ENCODE results near the gene RGL4. TPM values are rescaled to one million over a fixed set of nuclear protein-coding genes. Genes with fewer than 3 reads are reported as not detected.

The RGL4 gene
- total and polyA plus RNA-seq, 2 experiments from 2014 or later: 0.16 TPM; not detected in 1

DNA sequence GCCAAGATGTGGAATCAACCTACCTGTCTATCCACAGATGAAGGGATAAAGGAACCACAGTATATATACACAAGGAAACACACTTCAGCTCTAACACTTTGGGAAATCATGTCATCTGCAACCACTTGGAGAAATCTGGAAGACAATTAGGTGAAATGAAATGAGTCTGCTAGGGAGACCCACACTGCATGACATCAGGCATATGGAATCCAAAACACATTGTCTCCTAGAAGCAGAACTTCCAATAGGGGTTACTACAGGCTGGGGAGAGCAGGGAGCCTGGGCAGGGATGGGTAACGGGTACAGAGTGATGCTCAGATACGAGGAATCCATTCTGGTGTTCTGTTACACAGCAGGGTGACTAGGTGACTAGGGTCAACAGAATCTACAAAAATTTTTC is 18.3 kb downstream of the RGL4 start:
- no peaks in the 10 kb centered on the region for H3K27me3 Mint-ChIP-seq (ENCODE audit: insufficient read depth, low read depth, poor library complexity)
- no peaks in the 10 kb centered on the region for H3K9me3 Mint-ChIP-seq
- ATAC-seq (no peak), DNase-seq (ENCODE audit: low spot score) (no peak)
- Histone ChIP-seq H3F3A (replicated peaks; ENCODE audit: low read depth) (peaks cover 4% of the 10 kb centered on the region; the same call in 1 of the 2 replicates), H3K36me3 (ENCODE audit: insufficient read depth) (peaks cover 62% of the 10 kb centered on the region), H3K9me2 (ENCODE audit: insufficient read depth) (no peaks in the 10 kb centered on the region), H3K79me2 (replicated peaks; ENCODE audit: insufficient read depth) (peaks cover 12% of the 10 kb centered on the region), H3K27ac (ENCODE audit: low read depth) (no peak overlapping the region), H4K20me1 (replicated peaks; ENCODE audit: insufficient read depth) (peaks cover 31% of the 10 kb centered on the region), H2AFZ (no peak overlapping the region), H3K4me2 (no peak overlapping the region), H3K4me1 (ENCODE audit: insufficient read depth) (no peaks in the 10 kb centered on the region), H3K27me3 (ENCODE audit: insufficient read depth) (no peaks in the 10 kb centered on the region), H3K4me3 (no peak overlapping the region)
- TF ChIP-seq, protein P1, sequence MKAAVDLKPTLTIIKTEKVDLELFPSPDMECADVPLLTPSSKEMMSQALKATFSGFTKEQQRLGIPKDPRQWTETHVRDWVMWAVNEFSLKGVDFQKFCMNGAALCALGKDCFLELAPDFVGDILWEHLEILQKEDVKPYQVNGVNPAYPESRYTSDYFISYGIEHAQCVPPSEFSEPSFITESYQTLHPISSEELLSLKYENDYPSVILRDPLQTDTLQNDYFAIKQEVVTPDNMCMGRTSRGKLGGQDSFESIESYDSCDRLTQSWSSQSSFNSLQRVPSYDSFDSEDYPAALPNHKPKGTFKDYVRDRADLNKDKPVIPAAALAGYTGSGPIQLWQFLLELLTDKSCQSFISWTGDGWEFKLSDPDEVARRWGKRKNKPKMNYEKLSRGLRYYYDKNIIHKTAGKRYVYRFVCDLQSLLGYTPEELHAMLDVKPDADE (IDR thresholded peaks at IDR 0.05): no peak
- TF ChIP-seq EZH2phosphoT487 (IDR thresholded peaks at IDR 0.05; ENCODE audit: unreplicated experiment) (no peak), NANOG (IDR thresholded peaks at IDR 0.05; ENCODE audit: borderline replicate concordance) (no peak), EZH2 (IDR thresholded peaks at IDR 0.05; ENCODE audit: low read depth, unreplicated experiment) (no peak), ZNF331 (CRISPR knock-in tag; IDR thresholded peaks at IDR 0.05; ENCODE audit: low read depth) (no peak), ZNF114 (CRISPR knock-in tag; IDR thresholded peaks at IDR 0.05) (no peak), CREB1 (CRISPR knock-in tag; IDR thresholded peaks at IDR 0.05; ENCODE audit: low read depth) (no peak), STAT1 (IDR thresholded peaks at IDR 0.05; ENCODE audit: unreplicated experiment) (no peak), POLR2AphosphoS5 (IDR thresholded peaks at IDR 0.05; ENCODE audit: low read depth) (no peak), JUNB (IDR thresholded peaks at IDR 0.05; ENCODE audit: unreplicated experiment) (no peak)
- TF ChIP-seq, protein P2, sequence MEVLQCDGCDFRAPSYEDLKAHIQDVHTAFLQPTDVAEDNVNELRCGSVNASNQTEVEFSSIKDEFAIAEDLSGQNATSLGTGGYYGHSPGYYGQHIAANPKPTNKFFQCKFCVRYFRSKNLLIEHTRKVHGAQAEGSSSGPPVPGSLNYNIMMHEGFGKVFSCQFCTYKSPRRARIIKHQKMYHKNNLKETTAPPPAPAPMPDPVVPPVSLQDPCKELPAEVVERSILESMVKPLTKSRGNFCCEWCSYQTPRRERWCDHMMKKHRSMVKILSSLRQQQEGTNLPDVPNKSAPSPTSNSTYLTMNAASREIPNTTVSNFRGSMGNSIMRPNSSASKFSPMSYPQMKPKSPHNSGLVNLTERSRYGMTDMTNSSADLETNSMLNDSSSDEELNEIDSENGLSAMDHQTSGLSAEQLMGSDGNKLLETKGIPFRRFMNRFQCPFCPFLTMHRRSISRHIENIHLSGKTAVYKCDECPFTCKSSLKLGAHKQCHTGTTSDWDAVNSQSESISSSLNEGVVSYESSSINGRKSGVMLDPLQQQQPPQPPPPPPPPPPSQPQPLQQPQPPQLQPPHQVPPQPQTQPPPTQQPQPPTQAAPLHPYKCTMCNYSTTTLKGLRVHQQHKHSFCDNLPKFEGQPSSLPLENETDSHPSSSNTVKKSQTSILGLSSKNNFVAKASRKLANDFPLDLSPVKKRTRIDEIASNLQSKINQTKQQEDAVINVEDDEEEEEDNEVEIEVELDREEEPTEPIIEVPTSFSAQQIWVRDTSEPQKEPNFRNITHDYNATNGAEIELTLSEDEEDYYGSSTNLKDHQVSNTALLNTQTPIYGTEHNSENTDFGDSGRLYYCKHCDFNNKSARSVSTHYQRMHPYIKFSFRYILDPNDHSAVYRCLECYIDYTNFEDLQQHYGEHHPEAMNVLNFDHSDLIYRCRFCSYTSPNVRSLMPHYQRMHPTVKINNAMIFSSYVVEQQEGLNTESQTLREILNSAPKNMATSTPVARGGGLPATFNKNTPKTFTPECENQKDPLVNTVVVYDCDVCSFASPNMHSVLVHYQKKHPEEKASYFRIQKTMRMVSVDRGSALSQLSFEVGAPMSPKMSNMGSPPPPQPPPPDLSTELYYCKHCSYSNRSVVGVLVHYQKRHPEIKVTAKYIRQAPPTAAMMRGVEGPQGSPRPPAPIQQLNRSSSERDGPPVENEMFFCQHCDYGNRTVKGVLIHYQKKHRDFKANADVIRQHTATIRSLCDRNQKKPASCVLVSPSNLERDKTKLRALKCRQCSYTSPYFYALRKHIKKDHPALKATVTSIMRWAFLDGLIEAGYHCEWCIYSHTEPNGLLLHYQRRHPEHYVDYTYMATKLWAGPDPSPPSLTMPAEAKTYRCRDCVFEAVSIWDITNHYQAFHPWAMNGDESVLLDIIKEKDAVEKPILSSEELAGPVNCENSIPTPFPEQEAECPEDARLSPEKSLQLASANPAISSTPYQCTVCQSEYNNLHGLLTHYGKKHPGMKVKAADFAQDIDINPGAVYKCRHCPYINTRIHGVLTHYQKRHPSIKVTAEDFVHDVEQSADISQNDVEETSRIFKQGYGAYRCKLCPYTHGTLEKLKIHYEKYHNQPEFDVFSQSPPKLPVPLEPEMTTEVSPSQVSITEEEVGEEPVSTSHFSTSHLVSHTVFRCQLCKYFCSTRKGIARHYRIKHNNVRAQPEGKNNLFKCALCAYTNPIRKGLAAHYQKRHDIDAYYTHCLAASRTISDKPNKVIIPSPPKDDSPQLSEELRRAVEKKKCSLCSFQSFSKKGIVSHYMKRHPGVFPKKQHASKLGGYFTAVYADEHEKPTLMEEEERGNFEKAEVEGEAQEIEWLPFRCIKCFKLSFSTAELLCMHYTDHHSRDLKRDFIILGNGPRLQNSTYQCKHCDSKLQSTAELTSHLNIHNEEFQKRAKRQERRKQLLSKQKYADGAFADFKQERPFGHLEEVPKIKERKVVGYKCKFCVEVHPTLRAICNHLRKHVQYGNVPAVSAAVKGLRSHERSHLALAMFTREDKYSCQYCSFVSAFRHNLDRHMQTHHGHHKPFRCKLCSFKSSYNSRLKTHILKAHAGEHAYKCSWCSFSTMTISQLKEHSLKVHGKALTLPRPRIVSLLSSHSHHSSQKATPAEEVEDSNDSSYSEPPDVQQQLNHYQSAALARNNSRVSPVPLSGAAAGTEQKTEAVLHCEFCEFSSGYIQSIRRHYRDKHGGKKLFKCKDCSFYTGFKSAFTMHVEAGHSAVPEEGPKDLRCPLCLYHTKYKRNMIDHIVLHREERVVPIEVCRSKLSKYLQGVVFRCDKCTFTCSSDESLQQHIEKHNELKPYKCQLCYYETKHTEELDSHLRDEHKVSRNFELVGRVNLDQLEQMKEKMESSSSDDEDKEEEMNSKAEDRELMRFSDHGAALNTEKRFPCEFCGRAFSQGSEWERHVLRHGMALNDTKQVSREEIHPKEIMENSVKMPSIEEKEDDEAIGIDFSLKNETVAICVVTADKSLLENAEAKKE (CRISPR knock-in tag; IDR thresholded peaks at IDR 0.05): no peak
- TF ChIP-seq, protein P3, sequence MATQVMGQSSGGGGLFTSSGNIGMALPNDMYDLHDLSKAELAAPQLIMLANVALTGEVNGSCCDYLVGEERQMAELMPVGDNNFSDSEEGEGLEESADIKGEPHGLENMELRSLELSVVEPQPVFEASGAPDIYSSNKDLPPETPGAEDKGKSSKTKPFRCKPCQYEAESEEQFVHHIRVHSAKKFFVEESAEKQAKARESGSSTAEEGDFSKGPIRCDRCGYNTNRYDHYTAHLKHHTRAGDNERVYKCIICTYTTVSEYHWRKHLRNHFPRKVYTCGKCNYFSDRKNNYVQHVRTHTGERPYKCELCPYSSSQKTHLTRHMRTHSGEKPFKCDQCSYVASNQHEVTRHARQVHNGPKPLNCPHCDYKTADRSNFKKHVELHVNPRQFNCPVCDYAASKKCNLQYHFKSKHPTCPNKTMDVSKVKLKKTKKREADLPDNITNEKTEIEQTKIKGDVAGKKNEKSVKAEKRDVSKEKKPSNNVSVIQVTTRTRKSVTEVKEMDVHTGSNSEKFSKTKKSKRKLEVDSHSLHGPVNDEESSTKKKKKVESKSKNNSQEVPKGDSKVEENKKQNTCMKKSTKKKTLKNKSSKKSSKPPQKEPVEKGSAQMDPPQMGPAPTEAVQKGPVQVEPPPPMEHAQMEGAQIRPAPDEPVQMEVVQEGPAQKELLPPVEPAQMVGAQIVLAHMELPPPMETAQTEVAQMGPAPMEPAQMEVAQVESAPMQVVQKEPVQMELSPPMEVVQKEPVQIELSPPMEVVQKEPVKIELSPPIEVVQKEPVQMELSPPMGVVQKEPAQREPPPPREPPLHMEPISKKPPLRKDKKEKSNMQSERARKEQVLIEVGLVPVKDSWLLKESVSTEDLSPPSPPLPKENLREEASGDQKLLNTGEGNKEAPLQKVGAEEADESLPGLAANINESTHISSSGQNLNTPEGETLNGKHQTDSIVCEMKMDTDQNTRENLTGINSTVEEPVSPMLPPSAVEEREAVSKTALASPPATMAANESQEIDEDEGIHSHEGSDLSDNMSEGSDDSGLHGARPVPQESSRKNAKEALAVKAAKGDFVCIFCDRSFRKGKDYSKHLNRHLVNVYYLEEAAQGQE (IDR thresholded peaks at IDR 0.05; ENCODE audit: unreplicated experiment): no peak
- TF ChIP-seq, protein P4, sequence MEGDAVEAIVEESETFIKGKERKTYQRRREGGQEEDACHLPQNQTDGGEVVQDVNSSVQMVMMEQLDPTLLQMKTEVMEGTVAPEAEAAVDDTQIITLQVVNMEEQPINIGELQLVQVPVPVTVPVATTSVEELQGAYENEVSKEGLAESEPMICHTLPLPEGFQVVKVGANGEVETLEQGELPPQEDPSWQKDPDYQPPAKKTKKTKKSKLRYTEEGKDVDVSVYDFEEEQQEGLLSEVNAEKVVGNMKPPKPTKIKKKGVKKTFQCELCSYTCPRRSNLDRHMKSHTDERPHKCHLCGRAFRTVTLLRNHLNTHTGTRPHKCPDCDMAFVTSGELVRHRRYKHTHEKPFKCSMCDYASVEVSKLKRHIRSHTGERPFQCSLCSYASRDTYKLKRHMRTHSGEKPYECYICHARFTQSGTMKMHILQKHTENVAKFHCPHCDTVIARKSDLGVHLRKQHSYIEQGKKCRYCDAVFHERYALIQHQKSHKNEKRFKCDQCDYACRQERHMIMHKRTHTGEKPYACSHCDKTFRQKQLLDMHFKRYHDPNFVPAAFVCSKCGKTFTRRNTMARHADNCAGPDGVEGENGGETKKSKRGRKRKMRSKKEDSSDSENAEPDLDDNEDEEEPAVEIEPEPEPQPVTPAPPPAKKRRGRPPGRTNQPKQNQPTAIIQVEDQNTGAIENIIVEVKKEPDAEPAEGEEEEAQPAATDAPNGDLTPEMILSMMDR (conservative IDR thresholded peaks at IDR 0.05; ENCODE audit: low read depth in 2 of 2): no peak
- H3K4me1 Mint-ChIP-seq: no peaks in the 10 kb centered on the region
- H3K27ac Mint-ChIP-seq: no peak overlapping the region
- peaks cover 75% of the 10 kb centered on the region for H3K36me3 Mint-ChIP-seq (ENCODE audit: low read depth)
- no peak overlapping the region for H3K4me3 Mint-ChIP-seq

Measured in GM23338 (cell line).